ENCODE data around the gene CCNQ.

The CCNQ gene

DNA sequence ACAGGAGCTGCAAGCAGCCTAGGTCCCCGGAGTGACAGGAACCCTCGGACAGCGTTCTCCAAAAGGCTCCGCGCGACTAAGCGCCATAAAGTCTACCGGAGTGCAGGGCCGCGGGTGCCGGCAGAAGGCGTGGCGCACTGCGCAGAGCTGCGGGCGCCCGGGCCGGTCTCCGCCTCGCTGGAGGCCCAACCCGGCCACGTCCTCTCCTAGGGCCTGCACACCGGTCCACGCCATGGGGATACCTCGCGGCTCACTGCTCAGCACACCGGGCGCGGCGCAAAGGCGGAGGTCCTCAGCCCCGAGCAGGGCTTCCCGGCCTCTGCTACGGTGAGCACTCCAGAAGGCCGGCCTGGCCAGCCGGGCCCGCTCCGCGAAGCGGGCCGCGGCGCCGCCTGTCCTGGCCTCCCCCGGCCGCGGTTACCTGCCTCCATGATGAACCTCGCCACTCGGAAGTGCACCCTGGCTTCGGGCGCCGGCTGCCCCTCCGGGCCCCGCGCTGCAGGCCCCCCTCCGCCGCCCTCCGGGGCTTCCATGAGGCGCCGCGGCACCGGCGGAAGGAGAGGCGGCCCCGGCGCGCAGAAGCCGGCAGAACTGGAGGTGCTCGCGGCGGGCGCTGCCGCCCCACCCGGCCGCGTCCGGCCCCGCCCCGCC is at the start of gene CCNQ:
CCNQ (minus strand) TSS at position 599 of the 651 bp plus-strand sequence; CDS start at position 533, 66 bp downstream.
- peak in 1 of 2 experiments; percentile 17 for DNase-seq

DNA sequence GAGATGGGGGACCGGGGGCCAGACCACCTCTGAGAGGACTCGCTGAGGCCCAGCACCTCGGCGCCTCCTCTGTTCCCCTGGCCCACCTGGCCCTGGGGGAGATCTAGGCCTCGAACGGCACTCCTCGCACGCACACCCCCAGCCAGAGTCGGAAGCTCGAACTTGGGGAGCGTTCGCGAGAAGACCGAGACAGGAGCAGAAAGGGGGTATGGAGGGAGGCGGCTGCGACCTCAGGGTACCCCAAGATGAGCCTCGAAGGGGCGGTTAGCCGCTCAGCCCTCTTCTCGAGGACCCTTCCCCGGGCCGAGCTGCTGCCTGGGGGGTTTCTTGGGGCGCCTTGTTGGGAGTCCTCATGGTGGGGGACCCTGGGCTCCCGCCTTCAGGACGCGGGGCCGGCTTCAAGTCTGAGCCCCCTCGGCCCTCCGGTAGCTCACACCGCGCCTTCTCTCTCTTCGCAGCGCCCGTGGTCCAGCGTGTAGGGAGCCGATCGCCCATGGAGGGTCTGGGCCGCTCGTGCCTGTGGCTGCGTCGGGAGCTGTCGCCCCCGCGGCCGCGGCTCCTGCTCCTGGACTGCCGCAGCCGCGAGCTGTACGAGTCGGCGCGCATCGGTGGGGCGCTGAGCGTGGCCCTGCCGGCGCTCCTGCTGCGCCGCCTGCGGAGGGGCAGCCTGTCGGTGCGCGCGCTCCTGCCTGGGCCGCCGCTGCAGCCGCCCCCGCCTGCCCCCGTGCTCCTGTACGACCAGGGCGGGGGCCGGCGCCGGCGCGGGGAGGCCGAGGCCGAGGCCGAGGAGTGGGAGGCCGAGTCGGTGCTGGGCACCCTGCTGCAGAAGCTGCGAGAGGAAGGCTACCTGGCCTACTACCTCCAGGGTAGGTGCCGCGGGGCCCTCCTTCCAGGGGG is 48.8 kb upstream of the CCNQ start:
- DNase-seq = no peak

DNA sequence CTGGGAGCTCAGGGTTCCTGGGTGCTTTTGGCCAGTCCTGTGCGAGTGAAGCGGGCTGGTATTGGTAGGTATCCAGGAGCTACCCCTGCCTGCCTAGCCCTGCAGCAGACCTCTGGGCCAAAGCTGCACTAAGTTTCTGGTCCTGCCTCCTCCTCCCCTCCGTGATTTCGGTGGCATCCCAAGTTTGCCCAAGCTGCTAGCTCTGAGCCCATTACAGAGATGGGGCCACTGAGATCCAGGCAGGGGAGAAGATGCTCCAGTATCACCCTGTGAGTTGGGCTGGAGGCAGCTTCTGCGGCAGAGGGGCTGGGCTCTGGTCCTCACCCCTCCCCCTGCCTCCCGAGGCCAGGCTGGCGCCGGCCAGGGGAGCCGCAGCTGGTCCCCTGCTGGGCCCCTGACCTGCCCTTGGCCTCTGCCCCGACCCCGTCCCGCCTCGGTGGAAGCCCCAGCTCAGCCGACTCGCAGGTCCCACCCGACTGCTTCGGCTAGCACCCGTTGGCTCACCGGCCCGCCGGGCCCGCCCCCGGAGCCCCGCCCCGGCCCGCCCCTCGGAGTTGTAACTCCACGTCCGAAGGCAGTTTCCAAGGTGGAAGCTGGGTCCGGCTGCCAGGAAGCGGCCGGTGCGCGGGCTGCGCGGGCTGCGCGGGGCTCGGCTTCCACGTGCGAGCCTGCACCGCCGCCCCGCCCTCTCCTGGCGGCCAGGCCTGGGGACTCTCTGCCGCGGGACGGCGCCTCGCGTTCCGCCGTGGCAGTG is 47.9 kb upstream of the CCNQ start, which contains the start of gene DUSP9:
DUSP9 (plus strand) TSS at position 584 of the 754 bp plus-strand sequence. CDS start 751 bp downstream, outside the sequence.
- DNase-seq = peak in 1 of 2 experiments; percentile 22

DNA sequence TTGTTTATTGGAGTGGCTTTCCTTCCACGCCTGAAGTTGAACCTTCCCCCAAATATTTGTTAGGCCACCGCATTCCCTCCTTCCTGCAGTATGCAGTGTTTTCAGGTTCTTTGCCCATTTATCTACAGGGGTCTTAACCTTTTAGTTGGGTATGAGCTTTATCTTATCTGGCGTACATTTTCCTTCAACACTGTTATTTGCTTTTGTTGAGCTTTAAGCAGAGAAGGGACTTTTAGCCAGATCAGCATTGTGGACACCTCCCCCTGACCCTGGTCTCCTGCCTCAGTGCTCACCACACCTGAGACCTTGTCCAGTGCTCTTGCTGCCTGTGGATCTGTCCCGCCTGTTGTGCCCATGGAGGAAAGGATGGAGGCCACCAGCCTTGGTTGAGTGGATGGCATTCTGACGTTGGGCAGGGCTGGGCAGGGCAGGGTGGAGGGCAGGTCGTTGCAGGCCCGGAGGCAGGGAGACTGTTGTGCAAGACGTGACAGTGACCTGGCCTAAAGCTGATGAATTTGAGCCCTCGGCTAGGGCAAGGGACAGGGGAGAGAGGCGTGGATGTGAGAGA is 47.1 kb upstream of the CCNQ start:
- DNase-seq = no peak

DNA sequence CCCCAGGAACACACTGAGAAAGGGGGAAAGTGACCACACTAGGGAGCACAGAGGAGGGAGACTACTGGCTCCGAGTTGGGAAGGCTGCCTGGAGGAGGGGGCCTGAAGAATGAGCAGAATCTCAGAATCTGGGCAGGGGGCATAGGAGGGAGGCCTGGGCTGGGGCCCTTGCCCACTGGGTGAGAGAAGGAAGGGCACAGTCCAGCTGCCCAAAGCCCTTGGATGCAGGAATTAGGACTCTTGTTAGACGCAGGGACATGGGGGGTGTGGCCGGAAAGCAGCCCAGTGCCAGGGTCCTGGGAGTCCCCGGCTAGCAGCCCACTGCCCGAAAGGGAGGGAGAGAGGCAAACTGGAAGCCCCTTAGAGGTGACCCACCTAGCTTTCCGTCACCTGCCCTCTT is 46.2 kb upstream of the CCNQ start:
- DNase-seq = no peak

DNA sequence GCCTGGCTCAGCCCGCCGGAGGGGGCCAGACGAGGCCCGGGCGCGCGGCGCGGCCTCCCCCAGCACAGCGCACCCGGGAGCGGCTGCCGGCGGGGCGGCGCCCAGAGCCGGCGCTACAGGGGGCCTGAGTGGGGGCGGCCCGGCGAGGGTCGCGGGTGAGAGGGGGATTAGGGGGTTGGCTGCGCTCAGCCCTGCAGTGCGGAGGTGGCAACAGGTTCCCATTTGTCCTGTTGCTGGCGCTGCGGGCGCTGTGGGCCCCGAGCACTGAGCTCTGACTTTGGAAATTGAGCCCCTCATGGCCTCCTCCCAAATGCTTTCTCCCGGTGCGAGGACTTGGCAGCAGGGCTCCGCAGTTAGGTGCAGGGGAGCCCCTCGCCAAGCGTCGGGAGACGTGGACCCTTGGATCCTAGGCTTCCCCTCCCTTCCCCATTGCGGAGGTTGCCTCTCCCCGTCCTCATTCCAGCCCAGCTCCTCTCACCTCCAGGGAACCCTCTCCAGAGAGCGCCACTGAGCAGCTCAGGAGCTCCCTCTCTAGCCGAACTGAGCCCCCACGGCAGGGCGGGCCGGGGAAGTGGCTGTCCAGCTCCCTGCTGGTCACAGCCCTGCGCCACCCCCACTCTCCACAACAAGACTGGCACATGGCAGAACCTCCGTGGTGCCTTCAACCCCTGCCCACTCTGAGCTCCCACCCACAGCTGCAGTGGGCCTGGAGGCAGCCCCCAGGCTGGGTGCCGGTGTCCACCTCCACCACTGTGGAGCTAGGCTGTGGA is 45.6 kb upstream of the CCNQ start:
- no peak for DNase-seq

DNA sequence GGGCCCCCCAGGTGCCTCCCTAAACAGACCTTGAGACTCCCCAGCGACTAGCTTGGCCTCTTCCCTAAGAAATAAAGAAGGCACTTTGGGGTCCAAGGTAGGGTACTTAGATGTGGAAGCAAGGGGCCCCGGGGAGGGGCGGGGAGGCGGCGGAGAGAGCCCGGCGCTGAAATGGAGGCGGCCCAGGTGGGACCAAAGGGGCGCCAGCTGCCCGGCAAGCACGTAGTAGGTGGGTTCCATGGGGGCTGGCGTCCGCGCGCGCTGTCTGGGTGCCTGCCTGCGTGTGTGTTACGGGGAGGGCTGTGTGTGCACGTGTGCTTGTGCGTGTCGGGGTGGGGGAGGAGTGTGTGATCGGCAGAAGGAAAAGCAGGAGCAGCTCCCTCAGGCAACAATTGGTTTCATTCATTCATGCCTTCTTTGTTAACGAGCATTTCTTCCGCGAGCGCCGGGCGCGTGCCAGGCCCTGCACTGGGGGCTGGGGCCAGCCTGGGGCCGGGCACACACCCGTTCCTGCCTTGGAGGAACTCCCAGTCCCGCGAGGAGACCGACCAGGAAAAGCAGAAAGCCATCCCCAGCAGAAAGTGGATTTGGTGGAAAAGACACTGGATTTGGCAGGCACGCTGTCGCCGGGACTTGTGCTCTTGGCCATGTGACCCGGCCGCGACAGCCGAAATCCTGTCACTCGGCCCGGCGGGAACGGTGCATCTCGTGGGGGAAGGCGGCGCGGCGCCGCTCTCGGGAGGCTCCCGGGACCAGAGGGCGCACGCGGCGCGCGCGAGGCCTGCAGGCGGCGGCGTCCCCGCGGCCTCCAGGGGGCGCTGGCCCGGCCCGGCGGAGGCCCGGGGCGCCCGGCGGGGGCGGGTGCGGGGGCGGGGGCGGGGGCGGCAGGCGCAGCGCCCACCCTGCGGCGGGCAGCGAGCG is 44.8 kb upstream of the CCNQ start:
- DNase-seq = no peak

DNA sequence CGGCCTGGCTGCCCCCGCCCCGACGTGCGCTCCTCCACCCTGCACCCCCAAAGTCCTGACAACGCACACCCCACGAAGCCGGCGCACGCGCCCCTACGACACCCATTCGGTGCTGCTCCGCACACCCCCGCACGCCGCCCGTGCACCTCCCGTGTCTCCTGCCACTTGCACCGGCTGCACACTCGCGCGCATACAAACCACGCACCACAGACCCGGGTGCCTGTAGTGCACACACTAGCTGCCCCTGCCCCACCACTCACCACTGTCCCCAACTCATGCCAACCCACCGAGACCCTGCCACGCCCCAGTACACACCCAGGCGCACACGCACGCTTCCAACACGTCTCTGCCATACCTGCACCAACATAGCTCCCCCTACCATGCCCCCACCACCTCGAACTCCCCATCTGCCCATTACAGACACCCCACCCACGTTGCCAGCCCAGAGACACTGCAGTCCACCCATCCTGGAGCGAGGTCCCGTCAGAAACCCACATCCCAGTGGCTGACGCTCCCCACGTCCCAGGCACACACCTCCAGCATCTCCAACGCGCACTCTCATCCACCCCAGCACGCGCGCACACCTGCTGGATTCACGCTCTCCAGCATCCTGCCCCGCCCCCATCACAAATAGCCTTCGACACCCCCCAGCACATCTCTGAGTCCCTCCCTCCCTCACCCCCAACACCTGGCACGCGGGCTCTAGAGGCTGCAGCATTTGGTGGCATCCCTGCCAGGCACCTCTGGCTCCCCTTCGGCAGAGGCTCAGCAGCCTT is 43.9 kb upstream of the CCNQ start:
- DNase-seq = no peak

DNA sequence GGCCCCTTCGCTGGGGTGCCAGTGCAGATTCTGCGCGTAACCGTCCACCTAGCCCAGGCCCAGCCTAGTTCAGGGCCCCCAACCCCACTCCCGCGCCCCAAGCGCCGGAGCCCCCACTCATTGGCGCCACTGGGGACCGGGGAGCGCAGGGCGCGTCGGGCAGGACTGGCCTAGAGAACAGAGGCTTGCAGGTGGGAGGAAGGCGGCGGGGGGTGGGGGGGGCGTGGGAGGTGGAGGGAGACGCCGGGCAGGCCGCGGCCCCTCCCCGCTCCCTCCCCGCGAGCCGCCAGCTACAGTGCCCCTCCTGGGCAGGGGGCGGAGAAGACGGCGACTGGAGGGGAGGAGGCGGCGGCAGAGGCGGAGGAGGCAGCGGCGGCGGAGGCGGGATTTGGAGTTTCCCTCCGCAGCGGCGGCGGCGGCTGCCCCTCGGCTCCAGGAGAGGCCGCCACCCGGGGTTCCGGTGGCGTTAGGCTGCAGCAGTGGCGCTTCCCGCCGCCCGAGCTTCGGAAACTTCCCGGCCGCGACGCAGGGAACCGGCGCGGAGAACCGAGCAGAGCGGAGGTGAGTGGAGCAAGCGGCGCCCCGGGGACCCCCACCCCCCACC is 43.2 kb upstream of the CCNQ start:
- DNase-seq = no peak

DNA sequence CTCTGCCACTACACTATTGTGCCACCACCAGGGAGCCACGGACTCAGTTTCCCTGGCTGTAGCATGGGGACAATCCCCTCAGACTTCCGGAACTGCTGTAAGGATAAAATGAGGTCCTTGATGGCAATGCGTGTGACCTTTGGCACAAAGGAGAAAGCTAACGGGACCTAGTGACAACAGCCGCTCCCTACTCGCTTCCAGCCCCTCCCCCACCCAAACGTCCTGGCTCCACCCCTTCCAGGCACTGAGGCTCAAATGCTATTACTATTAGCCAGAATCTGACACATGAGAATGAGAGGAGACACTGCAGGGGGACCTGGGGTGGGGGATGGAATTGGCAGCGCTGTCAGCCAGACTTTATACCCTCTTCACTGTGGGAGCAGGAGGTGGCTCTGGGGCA is 42.7 kb upstream of the CCNQ start:
- no peak for DNase-seq

DNA sequence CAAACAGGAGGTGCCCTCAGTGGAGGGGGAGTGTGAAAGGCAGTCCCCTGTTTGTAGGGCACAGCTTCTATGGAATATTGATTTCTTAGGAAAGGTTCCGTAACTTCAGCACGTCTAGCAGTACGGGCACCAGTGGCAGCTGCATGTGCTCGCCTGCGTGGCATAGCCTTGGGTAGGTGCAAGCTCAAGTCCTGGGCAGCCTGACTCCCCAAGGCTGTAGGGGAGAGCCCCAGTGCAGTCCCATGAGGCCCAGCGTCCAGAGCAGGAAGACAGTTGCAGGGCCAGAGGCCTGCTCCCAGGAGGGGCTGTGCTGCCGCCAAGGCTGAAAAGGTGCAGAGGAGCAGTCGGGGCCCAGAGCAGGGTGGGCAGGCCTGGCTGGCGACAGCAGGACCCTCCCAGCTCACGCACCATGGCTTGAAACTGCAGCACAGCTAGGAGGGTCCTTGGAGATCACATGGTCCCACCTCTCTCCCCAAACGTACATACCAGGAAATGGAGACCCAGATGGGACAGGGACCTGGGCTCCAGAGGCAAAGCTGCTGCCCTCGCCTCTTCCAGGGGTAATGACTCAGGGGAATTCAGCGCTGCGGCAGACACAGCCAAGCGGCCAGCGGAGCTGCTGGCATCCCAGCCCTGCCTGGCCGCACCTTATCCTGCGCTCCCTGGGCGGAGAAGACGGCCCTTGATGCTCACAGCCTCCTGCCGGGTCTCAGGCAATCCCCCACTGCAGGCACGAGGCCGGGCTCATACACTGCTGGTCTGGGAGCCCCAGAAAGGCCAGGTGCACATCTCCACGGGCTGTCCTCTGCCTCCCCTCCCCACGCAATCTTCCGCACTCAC is 42.0 kb upstream of the CCNQ start:
- DNase-seq = no peak

DNA sequence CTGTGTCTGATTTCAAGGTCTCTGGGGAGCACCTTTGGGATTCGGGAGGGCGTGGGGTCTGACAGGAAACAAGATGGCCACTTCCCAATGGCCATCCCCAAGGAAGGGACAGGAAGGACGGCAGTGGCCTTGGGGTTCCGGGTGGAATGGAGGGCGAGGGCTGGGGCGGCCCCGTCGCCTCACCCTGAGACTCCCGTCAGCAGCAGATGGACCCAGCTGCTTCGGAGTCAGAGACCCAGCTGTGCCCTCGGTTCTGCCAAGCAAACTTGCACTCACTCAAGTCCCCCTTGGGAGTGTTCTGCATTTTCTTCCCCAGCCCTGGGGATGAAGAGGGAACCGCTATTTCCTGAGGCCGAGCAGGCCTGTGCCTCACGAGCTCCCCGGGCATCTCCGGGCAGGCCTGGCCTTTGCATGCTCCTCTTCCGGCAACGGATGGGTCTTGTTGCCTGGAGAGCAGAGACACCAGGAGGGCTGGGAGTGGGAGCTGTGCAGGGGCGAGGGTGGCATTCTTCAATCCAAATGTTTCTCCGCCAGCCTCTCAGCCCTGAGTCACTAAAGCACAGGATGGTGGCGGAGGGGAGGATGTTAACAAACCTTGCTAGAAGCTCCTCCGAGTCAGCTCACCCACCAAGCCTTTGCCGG is 41.2 kb upstream of the CCNQ start:
- DNase-seq = no peak

DNA sequence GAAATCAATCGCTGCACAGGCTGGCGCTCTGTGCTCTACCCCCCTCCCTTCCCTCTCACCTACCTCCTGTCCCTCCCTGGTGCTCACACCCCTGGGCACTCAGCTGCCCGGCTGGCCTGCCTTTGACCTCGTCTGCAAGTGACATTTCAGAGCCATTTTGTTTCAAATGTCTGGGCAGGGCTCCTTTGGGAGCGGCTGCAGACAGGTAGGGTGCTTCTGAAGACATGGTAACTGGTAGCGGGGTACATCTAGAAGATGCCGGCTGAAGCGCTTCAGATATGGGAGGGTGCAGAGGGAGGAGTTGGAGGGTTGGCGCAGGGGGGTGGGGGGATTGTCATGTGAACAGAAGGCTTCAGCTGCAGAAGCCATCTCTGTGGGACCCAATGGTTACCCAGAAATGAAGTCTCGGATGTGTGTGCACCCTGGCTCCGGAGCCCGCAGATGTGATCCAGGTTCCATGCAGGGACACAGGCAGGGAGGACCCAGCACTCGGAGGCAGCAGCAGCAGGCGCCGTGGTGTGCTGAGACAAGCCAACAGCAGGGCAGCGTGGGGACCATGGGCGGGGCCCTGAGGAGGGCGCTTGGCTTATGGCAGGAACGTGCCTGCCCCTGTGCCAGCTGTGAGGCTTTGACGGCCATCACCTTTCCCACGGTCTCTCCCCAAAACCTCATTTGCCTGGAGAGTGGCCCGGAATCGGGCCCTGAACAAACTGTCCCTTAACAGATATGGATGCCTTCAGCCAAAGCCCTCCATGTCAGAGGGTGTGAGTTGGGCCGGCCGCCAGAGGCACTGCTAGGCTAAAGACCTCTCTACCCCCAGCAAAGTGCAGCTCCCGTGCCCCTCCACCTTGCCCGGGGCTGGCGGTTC is 40.5 kb upstream of the CCNQ start:
- DNase-seq = no peak

DNA sequence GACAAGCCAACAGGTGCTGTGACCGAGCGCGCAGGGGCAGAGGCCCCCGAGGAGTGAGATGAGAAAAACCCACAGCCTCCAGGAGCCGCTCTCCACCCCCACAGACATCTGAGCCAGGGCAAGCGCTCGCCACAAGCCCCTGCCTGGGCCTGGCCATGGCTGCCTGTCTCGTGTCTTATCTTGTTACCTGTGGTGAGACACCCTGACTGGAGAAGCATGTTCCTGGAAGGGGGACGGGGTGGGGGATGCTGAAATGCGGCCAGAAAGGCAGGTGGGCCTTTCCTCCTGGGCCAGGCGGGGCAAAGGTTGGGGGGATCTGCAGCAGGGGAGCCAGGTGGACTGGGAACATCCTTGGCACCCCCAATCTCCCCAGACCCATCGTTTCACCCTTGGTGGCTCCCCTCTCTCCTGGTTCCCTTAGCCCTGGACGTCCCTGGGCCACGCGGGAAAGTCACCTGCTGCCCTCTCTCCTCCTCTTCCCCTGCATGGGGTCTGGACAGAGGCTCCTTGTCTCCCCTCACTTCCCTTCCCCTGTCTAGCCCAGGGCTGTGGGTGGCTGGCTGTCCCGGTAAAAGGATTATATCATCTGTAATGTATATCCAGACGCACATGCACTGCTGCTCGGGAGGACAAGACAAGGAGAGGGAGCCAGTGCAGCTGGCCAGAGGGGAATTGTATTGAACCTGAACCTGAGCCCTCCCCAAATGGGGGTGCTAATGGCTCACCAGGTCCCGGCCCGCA is 39.7 kb upstream of the CCNQ start:
- DNase-seq = no peak

DNA sequence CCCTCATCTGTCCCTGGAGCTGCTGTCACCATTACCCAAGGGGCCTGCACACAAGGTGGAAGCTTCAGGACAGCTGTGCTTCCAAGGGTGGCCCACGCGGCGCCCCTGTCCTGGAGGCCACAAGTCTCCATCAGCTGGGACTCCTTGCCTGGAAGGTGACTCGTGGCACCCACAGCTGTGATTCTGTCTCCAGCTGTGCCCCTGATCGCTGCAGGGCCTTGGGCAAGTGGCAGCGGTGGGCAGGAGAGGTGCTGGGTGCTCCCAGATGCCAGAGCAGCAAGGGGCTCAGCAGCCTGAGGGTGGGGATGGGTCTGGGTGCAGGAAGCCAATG is 39.1 kb upstream of the CCNQ start:
- DNase-seq = no peak

DNA sequence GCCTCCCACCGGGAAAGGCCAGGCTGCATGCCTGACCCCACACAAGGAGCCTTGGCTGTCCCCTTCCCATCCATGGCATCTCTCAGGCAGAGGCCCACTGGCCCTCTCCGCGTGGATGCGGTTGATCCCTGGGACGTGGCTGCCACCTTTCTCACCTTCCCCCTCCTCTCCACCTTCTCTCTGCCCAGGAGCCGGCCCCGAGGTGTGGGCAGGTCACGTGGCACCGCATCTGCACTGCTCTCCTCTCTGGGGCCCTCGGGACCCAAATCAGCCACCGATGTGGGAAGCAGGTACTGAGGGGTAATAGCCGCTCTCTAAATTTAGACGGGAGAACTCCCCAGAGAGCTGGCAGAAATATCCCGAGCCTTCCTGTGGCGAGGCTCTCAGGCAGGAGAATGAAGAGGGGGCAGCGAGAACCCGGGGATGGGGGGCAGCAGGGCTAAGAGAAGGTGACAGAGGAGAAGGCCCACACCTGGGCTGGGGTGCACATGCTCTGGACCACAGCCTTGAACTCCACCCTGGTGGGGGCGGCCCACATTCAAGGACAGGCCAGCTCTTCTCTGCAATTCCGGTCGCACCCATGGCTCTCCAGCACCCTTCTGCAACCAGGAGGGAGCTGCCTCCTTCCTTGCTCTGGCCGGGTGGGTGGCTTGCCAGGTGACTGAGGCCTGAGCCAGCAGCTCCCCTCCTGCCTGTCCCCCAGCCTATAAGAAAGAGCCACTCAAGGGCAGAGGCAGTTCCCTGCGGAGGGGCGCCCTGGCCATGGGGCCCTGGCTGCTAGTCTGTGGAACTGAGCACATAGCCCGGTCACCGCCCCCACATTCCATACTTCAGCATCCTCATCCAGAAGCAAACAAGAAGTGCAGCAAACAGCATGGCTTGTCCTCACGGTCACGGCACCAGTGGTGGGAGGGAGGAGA is 38.4 kb upstream of the CCNQ start:
- DNase-seq = no peak
